COLO668 (cell line): ENCODE data around the gene ATP13A3.
A peak's percentile ranks its signal among the peaks of the same experiment; 100 is the strongest.
"Not testable (repeated sequence)": the region's sequence is repeated elsewhere in the genome, so short reads cannot be mapped to it uniquely, and the experiment has no call there.

Experiments used
- DNase-seq: peaks from one replicate; lab custom pipeline; 2025; ENCODE audit not compliant: unreplicated experiment; lab: John Stamatoyannopoulos, UW

The ATP13A3 gene

DNA sequence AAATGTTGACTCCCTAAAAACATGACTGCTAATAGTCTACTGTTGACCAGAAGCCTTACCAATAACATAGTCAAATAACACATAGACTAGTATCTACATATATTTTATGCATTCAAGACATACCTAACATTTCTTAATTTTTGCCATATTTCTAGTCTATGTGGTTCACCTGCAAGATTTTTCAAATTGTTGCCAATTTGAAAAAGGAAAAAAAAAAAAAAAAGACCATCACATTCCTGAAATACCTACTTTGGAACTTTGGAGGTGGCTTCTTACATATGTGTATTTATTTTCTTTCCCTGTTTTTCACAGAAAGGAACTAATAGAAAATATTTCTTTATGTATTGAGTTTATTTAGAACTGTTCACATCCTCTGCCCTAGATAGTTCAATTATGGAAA is 13.4 kb upstream of the ATP13A3 start:
- no peak for DNase-seq

DNA sequence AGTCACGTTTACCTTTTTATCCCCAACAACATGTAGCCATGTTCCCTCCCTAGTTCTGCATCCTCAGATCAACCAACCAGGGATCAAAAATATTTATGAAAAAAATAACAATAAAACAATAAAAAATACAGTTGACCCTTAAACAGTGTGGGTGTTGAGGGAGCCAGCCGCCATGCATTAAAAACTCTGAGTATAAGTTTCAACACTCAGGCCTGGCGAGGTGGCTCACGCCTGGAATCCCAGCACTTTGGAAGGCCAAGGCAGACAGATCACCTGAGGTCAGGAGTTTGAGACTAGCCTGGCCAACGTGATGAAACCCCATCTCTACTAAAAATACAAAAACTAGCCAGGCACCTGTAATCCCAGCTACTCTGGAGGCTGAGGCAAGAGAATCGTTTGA is 12.7 kb upstream of the ATP13A3 start:
- DNase-seq, result not testable (repeated sequence)

DNA sequence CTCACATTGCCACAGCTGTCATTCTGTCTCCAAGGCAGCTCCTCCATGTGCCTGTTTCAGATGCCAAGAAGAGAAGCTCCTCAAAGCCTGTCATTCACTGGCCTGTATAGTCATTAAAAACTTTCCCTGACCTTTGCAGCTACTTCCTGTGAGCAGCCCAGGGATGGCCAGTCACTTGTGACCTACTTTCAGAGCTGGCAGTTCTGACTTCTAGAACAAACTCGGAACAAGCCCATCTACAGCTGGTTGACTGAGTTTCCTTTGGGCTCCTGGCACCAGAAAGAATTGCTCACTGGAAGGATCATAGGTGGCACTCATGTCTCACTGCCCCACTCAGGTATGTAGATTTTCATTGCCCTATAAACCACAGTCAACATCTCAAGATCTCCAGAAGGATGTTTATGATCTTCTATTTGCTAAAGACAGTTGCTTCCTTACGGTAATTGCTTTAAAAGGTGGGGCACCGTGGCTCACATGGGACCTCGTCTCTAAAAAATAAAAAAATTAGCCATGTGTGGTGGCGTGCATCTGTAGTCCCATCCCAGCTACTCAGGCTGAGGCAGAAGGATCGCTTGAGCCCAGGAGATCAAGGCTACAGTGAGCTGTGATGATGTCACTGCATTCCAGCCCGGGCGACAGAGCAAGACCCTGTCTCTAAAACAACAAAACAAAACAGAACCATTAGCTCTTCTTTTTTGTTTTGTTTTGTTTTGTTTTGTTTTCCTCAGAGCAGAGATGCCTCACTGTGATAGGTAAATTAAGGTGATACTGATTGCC is 11.2 kb upstream of the ATP13A3 start:
- no peak for DNase-seq

DNA sequence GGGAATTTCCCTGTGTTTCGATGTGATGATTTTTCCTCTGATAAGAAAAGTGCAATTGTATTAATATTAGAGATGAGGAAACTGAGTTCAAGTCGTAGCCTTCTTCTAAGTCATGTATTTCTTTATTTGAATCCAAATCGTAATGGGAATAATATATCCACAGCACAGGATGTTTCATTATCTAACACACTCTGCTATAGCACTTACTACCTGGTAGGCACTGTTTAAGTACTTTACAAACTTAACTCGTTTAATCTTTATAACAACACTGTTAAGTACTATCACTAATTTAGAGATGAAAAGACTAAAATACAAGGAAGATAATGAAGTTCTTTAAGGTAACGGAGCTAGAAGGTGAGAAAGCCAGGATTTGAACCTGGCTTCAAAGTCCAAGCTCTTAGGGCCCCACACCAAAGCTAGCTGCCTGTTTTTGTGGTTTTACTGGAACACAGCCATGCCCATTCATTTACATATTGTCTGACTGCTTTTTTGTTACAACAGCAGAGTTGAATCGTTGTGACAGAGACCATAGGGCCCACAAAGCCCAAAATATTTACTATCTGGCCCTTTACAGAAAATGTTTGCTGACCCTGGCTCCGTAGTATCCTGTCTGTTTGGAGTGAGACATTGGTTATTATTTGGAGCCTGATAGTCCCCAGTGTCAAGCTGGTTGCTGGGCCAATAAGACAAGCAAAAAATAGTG is 9.6 kb upstream of the ATP13A3 start:
- DNase-seq, result no peak

DNA sequence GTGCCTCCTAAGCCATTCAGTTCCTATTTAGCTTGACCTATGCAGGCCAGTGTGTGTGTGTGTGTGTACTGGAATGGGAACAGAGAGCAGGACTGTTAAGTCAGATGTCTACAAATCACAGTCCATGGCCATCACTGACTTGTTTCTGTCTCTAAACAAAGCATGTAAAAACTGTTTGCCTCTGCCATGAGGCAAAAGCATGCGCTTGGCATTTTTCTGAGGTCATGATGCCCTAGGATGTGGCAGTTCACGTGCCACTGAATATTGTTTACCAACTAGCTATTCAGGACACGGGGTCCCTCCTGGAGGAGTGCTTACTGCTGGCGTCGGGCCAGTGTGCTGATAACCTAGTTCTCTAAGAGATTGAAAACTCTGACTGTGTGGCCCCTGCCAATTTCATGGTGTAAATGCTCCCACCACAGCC is 8.2 kb upstream of the ATP13A3 start:
- peak; percentile 10 for DNase-seq

DNA sequence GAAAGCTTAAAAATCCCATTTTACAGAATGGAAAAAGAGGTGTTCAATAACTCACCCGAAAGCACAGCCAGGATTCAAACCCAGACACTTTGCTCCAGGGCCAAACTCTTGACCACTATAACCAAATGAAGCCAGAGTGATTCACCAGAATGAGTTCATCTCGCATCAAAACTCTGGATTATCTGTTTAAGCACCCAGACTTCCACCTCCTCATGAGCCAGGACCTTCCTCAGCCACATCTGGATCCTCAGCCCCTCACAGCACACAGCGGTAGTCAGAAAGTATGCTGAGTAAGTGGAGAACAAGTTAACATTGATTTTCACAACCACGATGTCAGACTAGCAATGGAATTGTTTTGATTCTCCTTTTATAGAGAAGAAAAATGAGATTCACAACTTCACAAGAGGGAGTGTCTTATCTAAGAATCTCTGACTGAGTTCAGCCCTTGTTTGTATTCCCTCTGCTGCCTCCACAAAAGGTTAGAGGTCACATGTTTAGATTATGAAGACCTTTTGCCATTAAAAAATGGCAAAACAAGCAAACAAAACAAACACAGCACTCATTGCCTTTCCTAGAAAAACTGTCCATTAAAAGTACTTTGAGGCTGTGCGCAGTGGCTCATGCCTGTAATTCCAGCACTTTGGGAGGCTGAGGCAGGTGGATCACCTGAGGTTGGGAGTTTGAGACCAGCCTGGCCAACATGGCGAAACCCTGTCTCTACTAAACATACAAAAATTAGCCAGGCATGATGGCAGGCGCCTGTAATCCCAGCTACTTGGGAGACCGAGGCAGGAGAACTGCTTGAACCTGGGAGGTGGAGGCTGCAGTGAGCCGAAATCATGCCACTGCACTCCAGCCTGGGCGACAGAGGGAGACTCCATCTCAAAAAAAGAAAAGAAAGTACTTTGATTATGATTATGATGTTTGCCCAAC is 7.5 kb upstream of the ATP13A3 start:
- DNase-seq, result not testable (repeated sequence)

DNA sequence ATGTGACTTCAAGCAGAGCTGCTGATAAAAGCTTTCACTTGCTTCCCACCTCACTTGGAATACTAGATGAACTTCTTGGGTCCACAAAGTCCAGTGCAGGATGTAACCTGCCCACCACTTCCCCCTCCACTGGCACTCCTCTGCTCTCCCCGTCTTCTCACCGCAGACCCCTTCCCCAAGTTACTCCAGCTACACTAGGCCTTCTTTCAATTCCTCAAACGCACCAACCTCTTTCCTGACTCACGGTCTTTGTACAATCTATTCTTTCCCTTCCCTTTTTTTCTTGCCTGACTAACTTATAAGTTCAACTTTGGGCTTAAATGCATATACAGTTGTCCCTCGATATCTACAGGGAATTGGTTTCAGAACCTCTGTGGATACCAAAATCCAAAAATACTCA is 5.2 kb upstream of the ATP13A3 start:
- no peak for DNase-seq

DNA sequence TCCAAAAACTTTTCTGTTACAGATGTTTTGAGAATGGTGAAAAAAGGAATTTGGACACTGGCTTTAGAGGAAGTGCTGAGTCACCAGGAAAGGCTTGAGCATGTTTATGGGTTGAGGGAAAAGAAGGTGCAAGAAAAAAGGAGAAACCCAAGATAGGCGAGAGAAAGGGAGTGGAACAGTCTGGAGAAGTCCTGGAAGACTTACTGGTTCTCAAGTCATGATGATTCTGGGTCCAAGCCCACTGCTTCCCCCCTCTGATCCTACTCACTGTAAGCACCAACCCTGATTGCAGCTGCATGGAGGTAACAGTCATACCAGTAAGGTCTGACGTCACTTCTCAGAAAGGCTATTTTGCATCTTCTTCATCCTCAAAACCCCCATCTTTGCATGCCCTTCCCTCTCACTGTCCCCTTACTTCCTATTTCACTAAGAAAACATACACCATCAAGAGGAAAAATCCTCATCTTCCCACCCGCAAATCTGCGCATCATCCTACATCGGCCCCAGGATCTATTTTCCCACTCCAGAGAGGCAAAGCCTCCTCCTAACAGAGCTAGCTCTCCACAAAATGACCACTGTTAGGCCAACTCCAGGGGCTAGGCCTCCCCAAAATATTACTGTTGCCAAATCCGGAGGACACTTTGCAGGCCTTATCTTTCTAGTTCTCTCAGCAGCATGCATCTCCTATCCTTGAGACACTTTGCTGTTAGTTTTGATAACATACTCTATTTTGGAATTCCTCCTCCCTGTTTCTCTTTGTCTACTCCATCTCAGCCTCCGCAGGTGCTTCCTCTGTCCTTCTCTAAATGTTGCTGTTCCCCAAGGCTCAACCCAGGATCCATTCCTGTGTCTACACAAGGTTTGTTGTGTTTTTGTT is 3.2 kb upstream of the ATP13A3 start:
- DNase-seq, result no peak

DNA sequence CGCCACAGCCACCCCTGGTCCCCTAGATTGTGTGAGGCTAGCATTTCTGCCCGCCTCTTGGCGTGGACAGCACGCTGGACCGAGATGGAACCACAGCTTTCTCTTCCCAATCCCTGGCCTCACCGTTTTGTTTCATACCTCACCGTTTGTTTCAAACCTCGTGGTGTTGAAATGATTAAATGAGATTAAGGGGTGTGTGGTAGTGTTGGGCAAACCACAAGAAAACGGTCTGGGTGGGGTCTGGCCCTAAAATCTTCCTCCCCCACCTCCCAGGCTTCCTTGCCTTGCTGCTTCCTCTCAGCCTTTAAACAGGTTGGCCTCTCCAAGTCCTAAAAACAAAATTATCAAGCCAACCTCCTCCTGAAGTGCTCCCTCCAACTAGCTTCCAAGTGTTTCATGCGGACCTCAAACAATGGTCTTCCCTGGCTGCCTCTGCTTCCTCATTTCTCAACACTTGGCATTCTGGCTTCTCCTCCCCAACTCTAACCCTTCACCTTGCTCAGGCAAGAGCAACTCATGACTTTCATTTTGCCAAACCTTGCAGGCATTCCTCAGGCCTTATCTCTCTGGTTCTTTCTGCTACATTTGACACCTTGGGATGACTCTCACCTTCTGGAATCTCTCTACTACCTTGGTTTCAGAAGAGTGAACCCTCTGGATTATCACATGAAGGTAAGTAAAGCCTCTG is 1.4 kb upstream of the ATP13A3 start:
- no peak for DNase-seq

DNA sequence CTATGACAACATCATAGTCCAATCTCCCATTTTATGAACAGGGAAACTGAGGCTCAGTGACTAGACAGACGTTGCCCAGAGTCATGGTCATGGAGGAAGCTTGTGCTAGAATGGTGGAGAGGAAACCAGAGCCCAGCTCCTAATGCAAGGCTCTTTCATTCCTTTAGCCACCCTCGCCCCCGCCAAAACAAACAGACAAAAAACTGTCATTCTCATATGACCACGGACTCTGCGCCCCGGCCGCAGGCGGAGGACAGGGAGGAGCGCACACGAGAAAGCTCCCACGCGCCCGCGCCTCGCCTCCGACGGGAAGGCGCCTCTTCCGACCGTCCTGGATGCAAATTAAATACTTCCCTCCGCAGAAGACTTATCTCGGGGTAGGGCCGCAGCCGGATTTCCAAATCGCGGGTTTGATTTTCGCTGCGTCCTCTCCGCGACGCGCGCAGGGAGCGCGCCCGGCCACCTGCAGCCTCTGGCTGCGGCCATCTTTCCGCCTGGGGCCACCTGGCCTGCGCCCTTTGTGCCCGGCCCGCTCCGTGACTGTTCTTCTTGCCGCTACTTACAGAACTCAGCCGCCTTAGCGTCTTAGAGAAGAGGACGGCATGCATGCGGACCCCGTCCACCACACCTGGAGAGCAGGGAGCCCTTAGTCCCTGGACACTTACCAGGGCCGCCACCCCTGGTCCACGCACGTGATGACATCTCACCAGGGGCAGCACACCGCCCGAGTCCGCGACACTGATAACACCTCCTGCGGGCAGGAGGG is 670 bp upstream of the ATP13A3 start:
- peak; percentile 75 for DNase-seq

DNA sequence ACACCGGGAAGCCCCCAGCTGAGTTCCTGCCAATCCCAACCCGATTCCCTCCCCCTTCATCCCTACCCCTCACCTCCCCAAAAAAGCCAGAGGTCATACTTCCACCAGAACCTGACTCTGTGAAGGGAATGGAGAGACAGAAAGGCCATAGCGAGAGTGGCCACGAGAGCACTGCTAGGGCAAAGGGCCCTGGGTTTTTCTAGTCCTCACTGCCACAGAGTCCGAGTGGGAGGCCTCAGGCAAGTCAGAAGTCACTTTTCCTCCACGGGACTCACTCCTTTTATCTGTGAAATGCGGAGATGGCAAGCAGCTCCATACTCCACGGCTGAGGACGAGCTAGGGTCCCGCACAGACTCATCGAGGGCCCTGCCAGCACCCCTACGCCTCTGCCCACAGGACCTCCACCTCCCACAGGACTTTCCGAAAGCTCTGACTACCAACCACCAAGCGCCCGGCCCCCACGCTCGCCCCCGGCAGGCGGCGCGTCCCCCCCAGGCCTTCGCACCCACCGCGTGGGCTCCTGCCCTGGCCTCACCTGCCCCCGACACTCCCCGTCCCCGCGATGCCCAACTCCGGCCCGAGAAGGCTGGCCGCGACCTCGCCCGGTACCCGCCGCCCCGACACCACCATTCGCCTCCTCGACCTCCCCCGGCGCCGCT is 792 bp downstream of the ATP13A3 start:
- peak; percentile 47 for DNase-seq

DNA sequence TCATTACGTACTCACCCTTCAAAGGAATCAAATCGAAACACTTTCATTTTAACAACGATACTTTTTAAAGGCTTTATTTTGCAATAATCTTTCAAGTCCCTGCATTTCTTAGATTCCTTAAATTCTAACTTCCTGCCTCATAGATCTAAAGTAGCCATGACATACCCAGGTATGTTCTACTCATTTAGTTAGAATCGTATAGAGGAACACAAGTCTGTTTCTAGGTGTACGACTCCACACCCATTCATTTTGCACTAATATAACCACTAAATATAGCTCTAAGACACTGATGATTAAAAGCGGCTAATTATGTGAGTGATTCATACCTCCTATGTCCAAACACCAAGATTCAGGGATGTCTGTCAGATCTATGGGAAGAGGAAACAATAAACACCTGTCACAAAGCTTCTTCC is 1.3 kb downstream of the ATP13A3 start:
- DNase-seq, result no peak

DNA sequence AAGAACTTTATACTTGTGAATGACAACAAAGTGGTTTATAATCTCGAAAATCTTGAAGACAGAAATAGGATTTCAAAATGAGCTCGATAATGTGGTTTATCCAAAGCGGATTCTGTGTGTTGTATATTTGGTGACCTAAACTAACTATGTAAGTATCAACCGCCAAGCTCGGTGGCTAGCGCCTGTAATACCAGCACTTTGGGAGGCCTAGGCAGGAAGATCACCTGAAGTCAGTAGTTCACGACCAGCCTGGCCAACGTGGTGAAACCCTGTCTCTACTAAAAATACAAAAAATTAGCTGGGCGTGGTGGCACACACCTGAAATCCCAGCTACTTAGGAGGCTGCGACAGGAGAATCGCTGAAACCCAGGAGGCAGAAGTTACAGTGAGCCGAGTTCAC is 2.2 kb downstream of the ATP13A3 start:
- DNase-seq, result no peak

DNA sequence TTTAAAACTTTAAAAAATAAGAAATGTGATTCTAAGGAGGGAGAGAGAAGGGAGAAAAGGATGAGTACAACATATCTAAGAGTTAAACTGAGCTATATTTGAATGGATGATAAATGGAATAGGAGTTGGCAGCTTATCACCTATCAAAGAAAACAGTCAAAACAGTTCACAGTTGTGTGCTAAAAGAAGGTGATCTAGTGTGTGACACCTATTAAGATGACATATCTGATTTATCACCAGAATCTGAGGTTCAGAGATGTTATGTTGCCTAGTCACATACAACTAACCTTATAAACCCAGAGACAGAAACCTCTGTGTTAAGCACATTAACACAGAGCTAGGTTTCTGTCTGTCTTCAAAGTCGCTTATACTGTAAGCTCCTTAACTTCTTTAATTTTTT is 3.0 kb downstream of the ATP13A3 start:
- no peak for DNase-seq

DNA sequence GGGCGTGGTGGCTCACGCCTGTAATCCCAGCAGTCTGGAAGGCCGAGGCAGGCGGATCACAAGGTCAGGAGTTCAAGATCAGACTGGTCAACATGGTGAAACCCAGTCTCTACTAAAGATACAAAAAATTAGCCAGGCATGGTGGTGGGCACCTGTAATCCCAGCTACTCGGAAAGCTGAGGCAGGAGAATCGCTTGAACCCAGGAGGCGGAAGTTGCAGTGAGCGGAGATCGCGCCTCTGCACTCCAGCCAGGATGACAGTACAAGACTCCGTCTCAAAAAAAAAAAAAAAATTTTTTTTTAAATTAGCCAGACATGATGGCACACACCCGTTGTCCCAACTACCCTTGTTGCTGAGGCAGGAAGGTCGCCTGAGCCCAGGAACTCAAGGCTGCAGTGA is 4.0 kb downstream of the ATP13A3 start:
- DNase-seq, result not testable (repeated sequence)

DNA sequence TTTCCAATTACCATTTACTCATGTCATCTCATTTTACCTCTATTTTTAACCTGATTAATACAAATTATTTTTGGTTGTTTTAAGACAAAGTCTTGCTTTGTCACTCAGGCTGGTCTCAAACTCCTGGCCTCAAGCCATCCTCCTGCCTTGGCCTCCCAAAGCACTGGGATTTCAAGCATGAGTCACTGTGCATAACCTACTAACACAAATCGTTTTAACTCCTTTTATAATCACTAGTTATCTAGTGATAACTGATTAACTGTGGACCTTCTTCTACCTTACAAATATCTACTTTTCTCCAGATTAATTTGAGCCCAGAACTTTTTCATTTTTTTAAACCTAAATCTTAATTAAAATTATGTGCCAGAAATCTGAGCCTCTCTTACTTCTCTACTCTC is 4.6 kb downstream of the ATP13A3 start:
- no peak for DNase-seq

DNA sequence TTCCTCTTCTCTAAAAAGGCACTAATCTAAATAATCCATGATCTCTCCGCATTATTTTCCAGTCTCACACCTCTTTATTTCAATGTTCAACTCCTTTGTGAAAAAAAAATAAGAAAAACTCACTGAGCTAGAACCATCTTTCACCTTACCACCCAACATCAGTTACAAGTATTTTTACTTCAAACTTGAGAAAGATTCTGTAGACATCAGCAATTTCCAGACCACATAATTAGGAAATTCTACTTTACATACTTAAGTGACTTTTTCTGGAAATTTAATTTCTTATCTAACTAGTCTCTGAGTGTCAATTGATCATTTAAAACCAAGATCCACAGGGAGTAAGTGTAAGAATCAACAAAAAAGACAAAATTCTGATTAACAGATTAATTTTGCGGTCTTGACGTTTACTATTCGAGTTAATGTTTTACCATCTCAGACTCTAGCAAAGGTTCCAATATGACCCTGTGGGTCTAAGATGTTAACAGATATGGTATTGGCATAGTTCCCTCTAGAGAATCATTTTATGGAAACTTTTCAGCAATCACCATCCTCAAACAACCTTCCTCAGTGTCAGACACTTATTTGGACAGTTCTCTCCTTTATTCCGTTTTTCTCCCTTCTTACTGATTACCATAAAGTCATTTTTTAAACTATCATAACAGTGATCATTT is 5.1 kb downstream of the ATP13A3 start:
- DNase-seq, result no peak

DNA sequence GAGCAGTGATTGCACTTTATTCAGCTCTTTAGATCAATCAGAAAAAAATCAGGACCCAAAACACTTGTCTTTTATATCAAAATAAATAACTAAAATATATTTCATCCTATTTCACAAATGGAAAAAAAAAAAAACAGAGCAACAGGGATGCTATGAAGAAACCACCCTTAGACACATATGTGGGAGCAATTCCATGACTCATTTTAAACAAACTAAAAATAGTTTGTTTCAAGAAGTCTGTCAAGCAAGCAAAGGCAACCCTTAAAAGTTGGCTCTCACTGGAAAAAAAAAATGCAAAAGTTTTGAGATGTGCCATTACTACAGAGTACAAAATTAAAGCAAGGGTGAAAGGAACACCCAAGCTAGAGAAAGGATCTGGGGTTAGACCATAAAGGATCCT is 5.7 kb downstream of the ATP13A3 start:
- no peak for DNase-seq
